ENCODE results near the gene ANKDD1A. TPM values are rescaled to one million over a fixed set of nuclear protein-coding genes. Genes with fewer than 3 reads are reported as not detected.
A peak's percentile ranks its signal among the peaks of the same experiment; 100 is the strongest.

Gene ANKDD1A
- total and polyA plus RNA-seq, 9 donors = 2.9 to 8.4 (median 4.6) TPM

DNA sequence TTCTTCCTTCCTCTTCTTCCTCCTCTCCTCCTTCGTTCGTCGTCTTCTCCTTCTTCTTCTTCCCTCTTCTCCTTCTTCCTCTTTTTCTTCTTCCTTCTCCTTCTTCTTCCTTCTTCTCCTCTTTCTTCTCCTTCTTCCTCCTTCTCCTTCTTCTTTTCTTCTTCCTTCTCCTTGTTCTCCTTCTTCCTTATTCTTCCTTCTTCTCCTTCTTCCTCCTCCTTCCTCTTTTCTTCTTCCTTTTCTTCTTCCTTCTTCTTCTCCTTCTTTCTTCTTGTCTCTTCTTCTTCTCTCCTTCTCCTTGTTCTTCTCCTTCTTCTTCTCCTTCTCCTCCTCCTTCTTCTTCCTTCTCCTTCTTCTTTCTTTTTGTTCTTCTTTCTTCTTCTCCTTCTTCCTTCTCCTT is 42.7 kb downstream of the ANKDD1A start:
- Histone ChIP-seq H3K27ac (ENCODE audit: low read length) (no peak overlapping the region), H3K9me3 (replicated peaks; ENCODE audit: control insufficient read depth, low read depth, low read length) (no peaks in the 10 kb centered on the region), H3K4me1 (ENCODE audit: control insufficient read depth, insufficient read depth, low read length) (no peaks in the 10 kb centered on the region), H3K4me3 (ENCODE audit: low read length) (no peak overlapping the region), H3K36me3 (ENCODE audit: control insufficient read depth, insufficient read depth, low read length) (peaks cover 24% of the 10 kb centered on the region), H3K27me3 (ENCODE audit: control insufficient read depth, insufficient read depth, low read length) (no peaks in the 10 kb centered on the region)
- 96% methylated on average over 2 of the region's 3 CpGs for WGBS (ENCODE audit: insufficient coverage)
- DNase-seq = no peak

DNA sequence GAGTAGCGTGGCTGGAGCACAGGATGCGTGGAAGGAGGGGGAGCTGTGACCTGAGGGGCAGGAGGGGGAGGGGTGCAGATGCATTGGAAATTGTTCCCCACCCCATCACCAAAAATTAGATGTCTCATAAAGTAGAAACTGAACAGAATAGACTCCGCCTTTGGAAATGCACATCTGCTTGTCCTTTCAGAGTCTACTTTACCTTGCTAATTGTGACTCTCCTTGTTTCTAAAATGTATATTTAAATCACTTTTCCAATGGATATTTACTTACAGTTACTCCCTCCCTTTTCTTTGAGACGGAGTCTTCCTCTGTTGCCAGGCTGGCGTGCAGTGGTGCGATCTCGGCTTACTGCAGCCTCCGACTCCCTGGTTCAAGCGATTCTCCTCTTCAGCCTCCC is 47.4 kb downstream of the ANKDD1A start:
- Histone ChIP-seq H3K4me3 (ENCODE audit: low read length) (no peak overlapping the region), H3K27me3 (ENCODE audit: control insufficient read depth, insufficient read depth, low read length) (no peaks in the 10 kb centered on the region), H3K27ac (ENCODE audit: low read length) (no peak overlapping the region), H3K4me1 (ENCODE audit: control insufficient read depth, insufficient read depth, low read length) (no peaks in the 10 kb centered on the region), H3K36me3 (ENCODE audit: control insufficient read depth, insufficient read depth, low read length) (peaks cover 59% of the 10 kb centered on the region), H3K9me3 (replicated peaks; ENCODE audit: control insufficient read depth, low read depth, low read length) (no peaks in the 10 kb centered on the region)
- 93% methylated on average over 6 of the region's 9 CpGs for WGBS (ENCODE audit: insufficient coverage)
- DNase-seq = no peak

DNA sequence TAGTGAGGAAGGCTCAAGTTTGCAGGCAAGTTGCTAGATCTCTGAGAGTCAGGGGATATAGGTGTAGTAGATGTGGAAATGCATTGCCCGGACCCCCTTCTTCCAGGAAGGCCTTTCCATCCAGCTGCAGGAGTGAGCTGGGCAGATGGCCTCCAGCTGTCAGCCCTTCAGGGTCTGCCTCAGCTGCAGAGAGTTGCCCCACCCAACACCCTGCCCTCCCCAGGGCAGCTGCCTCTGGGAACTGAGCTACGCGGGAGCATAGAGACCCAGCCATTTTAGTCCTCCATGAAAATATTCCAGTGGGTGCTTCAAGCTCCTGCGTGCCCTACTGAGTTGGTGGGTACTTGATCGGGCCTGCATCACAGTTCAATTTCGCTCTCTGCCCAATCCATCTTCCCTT is 48.5 kb downstream of the ANKDD1A start:
- no peak overlapping the region for H3K4me3 ChIP-seq (ENCODE audit: low read length)
- H3K27ac ChIP-seq (ENCODE audit: low read length) = no peak overlapping the region
- WGBS (ENCODE audit: insufficient coverage) = 84% methylated on average over 4 of the region's 6 CpGs
- DNase-seq = no peak
- peaks cover 67% of the 10 kb centered on the region for H3K36me3 ChIP-seq (ENCODE audit: control insufficient read depth, insufficient read depth, low read length)
- H3K9me3 ChIP-seq (replicated peaks; ENCODE audit: control insufficient read depth, low read depth, low read length) = no peaks in the 10 kb centered on the region
- H3K27me3 ChIP-seq (ENCODE audit: control insufficient read depth, insufficient read depth, low read length) = no peaks in the 10 kb centered on the region
- no peaks in the 10 kb centered on the region for H3K4me1 ChIP-seq (ENCODE audit: control insufficient read depth, insufficient read depth, low read length)

DNA sequence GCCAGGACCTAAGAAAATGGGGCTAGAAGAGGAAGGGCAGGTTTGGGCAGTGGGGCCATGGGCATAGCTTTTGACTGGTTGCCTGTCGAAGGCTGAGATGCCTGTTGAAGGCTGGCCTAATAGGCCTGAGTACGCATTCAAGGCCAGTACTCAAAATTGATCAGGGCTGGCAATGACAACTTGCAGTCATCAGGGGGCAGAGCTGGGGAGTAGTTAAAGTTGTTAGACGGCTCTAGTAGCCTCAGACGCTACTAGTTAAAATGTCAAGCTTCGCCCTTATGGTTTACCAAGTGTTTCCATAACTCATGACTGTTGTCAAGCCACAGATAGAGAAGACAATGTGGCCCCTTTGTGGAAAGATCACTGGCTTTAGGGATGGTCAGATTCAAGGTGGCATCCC is 49.3 kb downstream of the ANKDD1A start:
- Histone ChIP-seq H3K9me3 (replicated peaks; ENCODE audit: control insufficient read depth, low read depth, low read length) (no peaks in the 10 kb centered on the region), H3K4me3 (ENCODE audit: low read length) (no peak overlapping the region), H3K27ac (ENCODE audit: low read length) (no peak overlapping the region), H3K27me3 (ENCODE audit: control insufficient read depth, insufficient read depth, low read length) (no peaks in the 10 kb centered on the region), H3K4me1 (ENCODE audit: control insufficient read depth, insufficient read depth, low read length) (no peaks in the 10 kb centered on the region), H3K36me3 (ENCODE audit: control insufficient read depth, insufficient read depth, low read length) (peaks cover 64% of the 10 kb centered on the region)
- 90% methylated on average over 5 of the region's 5 CpGs for WGBS (ENCODE audit: insufficient coverage)
- no peak for DNase-seq

DNA sequence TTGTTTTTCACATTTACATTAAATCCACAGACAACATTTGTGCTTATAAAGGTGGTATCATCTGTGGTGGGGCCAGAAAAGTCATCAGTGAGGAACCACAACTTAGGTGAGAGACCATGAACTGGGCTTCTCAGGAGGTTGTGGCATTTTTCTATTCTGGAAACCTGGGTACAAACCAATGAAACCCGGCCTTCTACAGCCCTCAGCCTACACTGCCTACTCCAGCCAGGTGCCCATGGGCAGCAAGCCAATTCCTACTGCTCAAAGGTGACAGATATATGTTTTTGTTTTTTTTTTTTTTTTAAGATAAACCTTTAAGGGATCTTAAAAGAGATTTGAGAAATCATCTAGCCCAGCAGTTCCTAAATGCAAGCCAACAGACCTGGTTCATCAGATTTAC is 57.7 kb downstream of the ANKDD1A start:
- DNase-seq = no peak
- no peaks in the 10 kb centered on the region for H3K9me3 ChIP-seq (replicated peaks; ENCODE audit: control insufficient read depth, low read depth, low read length)
- peaks cover 61% of the 10 kb centered on the region for H3K36me3 ChIP-seq (ENCODE audit: control insufficient read depth, insufficient read depth, low read length)
- no peak overlapping the region for H3K4me3 ChIP-seq (ENCODE audit: low read length)
- H3K4me1 ChIP-seq (ENCODE audit: control insufficient read depth, insufficient read depth, low read length) = no peaks in the 10 kb centered on the region
- WGBS (ENCODE audit: insufficient coverage) = no CpG with 5 or more reads among the region's 1 CpG
- no peaks in the 10 kb centered on the region for H3K27me3 ChIP-seq (ENCODE audit: control insufficient read depth, insufficient read depth, low read length)
- no peak overlapping the region for H3K27ac ChIP-seq (ENCODE audit: low read length)

DNA sequence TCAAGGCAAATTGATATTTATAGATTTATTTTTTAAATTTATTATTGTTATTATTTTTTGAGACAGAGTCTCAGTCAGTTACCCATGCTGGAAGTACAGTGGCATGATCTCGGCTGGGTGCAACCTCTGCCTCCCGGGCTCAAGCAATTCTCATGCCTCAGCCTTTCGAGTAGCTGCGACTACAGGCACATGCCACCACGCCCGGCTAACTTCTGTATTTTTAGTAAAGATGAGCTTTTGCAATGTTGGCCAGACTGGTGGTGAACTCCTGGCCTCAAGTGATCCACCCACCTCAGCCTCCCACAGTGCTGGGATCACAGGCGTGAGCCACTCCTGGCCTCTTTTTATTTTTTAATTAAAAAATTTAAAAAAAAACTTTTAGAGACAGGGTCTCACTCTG is 59.0 kb downstream of the ANKDD1A start:
- H3K27me3 ChIP-seq (ENCODE audit: control insufficient read depth, insufficient read depth, low read length) = no peaks in the 10 kb centered on the region
- H3K4me1 ChIP-seq (ENCODE audit: control insufficient read depth, insufficient read depth, low read length) = no peaks in the 10 kb centered on the region
- H3K36me3 ChIP-seq (ENCODE audit: control insufficient read depth, insufficient read depth, low read length) = peaks cover 53% of the 10 kb centered on the region
- no peaks in the 10 kb centered on the region for H3K9me3 ChIP-seq (replicated peaks; ENCODE audit: control insufficient read depth, low read depth, low read length)
- DNase-seq = no peak
- H3K4me3 ChIP-seq (ENCODE audit: low read length) = no peak overlapping the region
- WGBS (ENCODE audit: insufficient coverage) = no CpG with 5 or more reads among the region's 7 CpGs
- no peak overlapping the region for H3K27ac ChIP-seq (ENCODE audit: low read length)

DNA sequence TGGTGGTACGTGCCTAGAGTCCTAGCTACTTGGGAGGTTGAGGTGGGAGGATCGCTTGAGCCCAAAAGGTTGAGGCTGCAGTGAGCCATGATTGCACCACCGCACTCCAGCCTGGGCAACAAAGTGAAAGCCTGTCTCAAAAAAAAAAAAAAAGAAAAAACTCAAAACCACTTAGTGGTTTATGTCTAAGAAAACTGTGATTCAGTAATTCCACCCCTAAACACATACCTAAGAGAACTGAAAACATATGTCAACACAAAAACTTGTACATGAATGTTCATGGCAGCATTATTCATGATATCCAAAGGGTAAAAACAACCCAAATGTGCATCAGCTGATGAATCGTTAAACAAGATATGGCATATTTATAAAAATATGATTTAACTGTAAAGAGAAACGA is 63.7 kb downstream of the ANKDD1A start:
- H3K27me3 ChIP-seq (ENCODE audit: control insufficient read depth, insufficient read depth, low read length) = no peaks in the 10 kb centered on the region
- no peak overlapping the region for H3K27ac ChIP-seq (ENCODE audit: low read length)
- no peak overlapping the region for H3K4me3 ChIP-seq (ENCODE audit: low read length)
- H3K9me3 ChIP-seq (replicated peaks; ENCODE audit: control insufficient read depth, low read depth, low read length) = no peaks in the 10 kb centered on the region
- H3K4me1 ChIP-seq (ENCODE audit: control insufficient read depth, insufficient read depth, low read length) = no peaks in the 10 kb centered on the region
- DNase-seq = no peak
- H3K36me3 ChIP-seq (ENCODE audit: control insufficient read depth, insufficient read depth, low read length) = peaks cover 63% of the 10 kb centered on the region
- no CpG with 5 or more reads among the region's 5 CpGs for WGBS (ENCODE audit: insufficient coverage)

DNA sequence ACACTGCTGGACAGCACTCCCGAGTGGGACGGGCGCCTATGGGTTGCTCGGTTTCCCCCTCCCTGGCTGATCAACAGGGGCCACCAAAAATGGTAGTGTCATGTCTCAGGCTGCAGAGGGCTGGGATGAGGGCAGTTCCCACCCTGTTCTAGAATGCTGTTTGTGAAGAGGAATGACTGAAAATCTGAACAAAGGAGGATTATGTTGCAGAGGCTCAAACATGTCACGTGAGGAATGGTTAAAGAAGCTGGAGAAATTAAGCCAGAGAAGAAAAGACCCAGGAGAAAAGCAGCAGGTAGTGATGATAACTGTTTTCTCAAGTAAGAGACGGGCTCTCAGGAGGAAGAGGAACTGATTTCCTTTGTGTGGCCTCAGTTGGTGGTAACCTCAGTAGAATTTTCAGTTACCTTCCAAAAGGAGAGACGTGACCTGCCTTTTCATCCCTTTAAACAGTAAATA is 67.6 kb downstream of the ANKDD1A start:
- H3K36me3 ChIP-seq (ENCODE audit: control insufficient read depth, insufficient read depth, low read length) = peaks cover 42% of the 10 kb centered on the region

DNA sequence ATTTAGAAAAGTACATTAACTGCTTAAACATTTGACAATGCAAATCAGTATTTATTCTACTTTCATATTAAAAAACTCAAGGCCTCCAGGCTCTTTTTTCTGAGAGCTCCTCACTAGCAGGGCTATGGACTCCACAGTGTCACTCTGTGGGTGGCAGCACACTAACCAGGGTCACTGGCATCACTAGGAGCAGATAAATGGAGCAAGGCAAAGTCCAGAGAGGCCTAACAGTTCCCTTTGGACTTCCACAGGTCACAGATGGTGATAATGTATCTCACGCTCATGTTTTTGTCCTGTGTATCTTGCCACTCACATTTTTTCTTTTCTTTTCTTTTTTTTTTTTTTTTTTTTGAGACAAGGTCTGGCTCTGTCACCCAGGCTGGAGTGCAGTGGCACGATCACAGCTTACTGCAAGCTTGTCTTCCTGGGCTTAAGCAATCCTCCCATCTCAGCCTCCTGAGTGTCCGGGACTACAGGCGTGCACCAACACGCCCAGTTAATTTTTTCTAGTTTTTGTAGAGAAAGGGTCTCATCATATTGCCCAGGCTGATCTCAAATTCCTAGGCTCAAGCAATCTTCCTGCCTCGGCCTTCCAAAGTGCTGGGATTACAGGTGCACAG is 70.2 kb downstream of the ANKDD1A start:
- Histone ChIP-seq H3K9me3 (replicated peaks; ENCODE audit: control insufficient read depth, low read depth, low read length) (no peaks in the 10 kb centered on the region), H3K4me1 (ENCODE audit: control insufficient read depth, insufficient read depth, low read length) (peaks cover 10% of the 10 kb centered on the region), H3K27me3 (ENCODE audit: control insufficient read depth, insufficient read depth, low read length) (no peaks in the 10 kb centered on the region), H3K4me3 (ENCODE audit: low read length) (no peak overlapping the region), H3K27ac (ENCODE audit: low read length) (no peak overlapping the region), H3K36me3 (ENCODE audit: control insufficient read depth, insufficient read depth, low read length) (peaks cover 34% of the 10 kb centered on the region)
- whole genome bisulfite sequencing (ENCODE audit: insufficient coverage) = 44% methylated on average over 1 of the region's 6 CpGs
- DNase-seq = no peak

More for the DNA sequence above, 67.6 kb downstream of the ANKDD1A start:
- Histone ChIP-seq H3K4me1 (ENCODE audit: control insufficient read depth, insufficient read depth, low read length) (peaks cover 4% of the 10 kb centered on the region), H3K4me3 (ENCODE audit: low read length) (no peak overlapping the region), H3K27ac (ENCODE audit: low read length) (no peak overlapping the region), H3K9me3 (replicated peaks; ENCODE audit: control insufficient read depth, low read depth, low read length) (no peaks in the 10 kb centered on the region), H3K27me3 (ENCODE audit: control insufficient read depth, insufficient read depth, low read length) (no peaks in the 10 kb centered on the region)
- DNase-seq = no peak
- 75% methylated on average over 7 of the region's 7 CpGs for WGBS (ENCODE audit: insufficient coverage)

DNA sequence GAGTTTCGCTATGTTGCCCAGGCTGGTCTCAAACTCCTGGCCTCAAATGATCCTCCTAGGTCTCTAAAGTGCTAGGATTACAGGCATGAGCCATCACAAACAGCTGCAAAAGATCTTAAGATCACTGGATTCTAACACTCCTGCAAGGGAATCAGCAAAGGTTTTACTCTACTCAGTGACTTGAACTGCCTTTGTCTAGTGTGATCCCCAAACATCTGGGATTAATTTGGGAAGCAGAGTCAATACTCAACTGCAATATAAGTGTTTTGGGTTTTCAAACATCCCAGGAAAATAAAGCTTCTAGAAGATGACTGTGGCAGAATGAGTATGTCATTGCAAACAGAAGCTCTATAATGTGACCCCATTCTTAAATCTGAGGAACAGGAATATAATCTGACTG is 70.8 kb downstream of the ANKDD1A start:
- DNase-seq = peak; percentile 78
- H3K4me3 ChIP-seq (ENCODE audit: low read length) = no peak overlapping the region
- no peaks in the 10 kb centered on the region for H3K27me3 ChIP-seq (ENCODE audit: control insufficient read depth, insufficient read depth, low read length)
- H3K27ac ChIP-seq (ENCODE audit: low read length) = no peak overlapping the region
- WGBS (ENCODE audit: insufficient coverage) = no CpG with 5 or more reads among the region's 1 CpG
- H3K9me3 ChIP-seq (replicated peaks; ENCODE audit: control insufficient read depth, low read depth, low read length) = no peaks in the 10 kb centered on the region
- peaks cover 11% of the 10 kb centered on the region for H3K4me1 ChIP-seq (ENCODE audit: control insufficient read depth, insufficient read depth, low read length)
- peaks cover 28% of the 10 kb centered on the region for H3K36me3 ChIP-seq (ENCODE audit: control insufficient read depth, insufficient read depth, low read length)

Data from muscle of leg (tissue), 11 donors.